Measurements from ENCODE around the gene NUMB. TPM values are rescaled to one million over a fixed set of nuclear protein-coding genes. Genes with fewer than 3 reads are reported as not detected.

Gene NUMB
- total and polyA plus RNA-seq, 2 experiments from 2014 or later, result 64.8 to 142 TPM

DNA sequence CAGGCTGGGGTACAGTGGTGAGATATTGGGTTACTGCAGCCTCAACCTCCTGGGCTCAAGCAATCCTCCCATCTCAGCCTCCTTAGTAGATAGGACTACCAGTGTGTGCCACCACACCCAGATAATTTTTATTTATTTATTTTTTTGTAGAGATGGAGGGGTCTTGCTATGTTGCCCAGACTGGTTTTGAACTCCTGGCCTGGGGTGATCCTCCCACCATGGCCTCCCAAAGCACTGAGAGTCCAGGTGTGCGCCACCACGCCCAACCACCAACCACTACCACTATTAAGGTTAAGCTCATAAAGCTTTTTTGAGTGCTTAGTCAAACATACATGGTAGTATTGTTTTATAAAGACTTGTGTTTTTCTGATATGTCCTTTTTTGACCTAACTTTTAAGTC, 36.2 kb upstream of the NUMB start:
- peaks cover 4% of the 10 kb centered on the region; the same call in 1 of the 2 replicates for H4K20me1 ChIP-seq (ENCODE audit: insufficient read depth)

DNA sequence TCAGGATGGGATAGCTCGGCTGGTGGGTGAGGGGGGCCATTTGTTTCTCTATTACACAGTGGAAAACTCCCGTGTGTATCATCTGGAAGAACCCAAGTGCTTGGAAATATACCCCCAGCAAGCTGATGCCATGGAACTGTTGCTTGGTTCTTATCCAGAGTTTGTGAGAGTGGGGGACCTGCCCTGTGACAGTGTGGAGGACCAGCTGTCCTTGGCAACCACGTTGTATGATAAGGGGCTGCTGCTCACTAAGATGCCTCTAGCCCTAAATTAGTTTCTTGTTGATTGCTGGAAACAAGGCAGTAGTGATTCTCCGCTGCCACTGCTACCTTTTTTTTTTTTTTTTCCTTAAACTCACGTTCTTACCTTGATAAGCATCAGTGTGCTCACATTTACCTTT, 34.3 kb upstream of the NUMB start:
- H3K79me2 ChIP-seq (ENCODE audit: insufficient read depth), result peaks cover 33% of the 10 kb centered on the region
- WGBS, 2 experiments (ENCODE audit: low coverage in 1 of 2, low lambda C conversion rate in 2 of 2, missing lambda C conversion rate in 2 of 2), result 79 to 81% methylated on average over 5 of the region's 5 CpGs
- peaks cover 6% of the 10 kb centered on the region; the same call in 1 of the 2 replicates for H3F3A ChIP-seq (ENCODE audit: insufficient read depth)
- no peaks in the 10 kb centered on the region; the same call in 1 of the 2 replicates for H3K36me3 ChIP-seq (ENCODE audit: low read depth)
- 0 out of 2 replicates have a peak overlapping the region, but pooled peaks have one; percentile 82 for H3K4me3 ChIP-seq
- H4K20me1 ChIP-seq (ENCODE audit: insufficient read depth), result peaks cover 4% of the 10 kb centered on the region; the same call in 1 of the 2 replicates
- no peak overlapping the region for H3K27ac ChIP-seq
- in situ Hi-C loops (cut with MboI), result no loop called here
- no peak for DNase-seq
- no peak overlapping the region for H3K9ac ChIP-seq
- H3K9me3 ChIP-seq (ENCODE audit: low read depth), result no peaks in the 10 kb centered on the region
- H3K4me2 ChIP-seq (ENCODE audit: unreplicated experiment), result peak overlapping the region; percentile 78
- TF ChIP-seq EZH2phosphoT487 (IDR thresholded peaks at IDR 0.05; ENCODE audit: insufficient read depth, low read depth) (no peak), EZH2 (IDR thresholded peaks at IDR 0.05; ENCODE audit: insufficient read depth, poor library complexity, severe bottlenecking) (no peak)
- H3K9me2 ChIP-seq (ENCODE audit: insufficient read depth), result no peaks in the 10 kb centered on the region
- peaks cover 21% of the 10 kb centered on the region for H3K4me1 ChIP-seq (ENCODE audit: insufficient read depth)
- no peak overlapping the region for H2AFZ ChIP-seq
- no peaks in the 10 kb centered on the region for H3K27me3 ChIP-seq (replicated peaks; ENCODE audit: insufficient read depth)

More for the DNA sequence above, 36.2 kb upstream of the NUMB start:
- WGBS, 2 experiments (ENCODE audit: low coverage in 1 of 2, low lambda C conversion rate in 2 of 2, missing lambda C conversion rate in 2 of 2), result 100% methylated on average over 2 of the region's 2 CpGs
- TF ChIP-seq EZH2phosphoT487 (IDR thresholded peaks at IDR 0.05; ENCODE audit: insufficient read depth, low read depth) (no peak), EZH2 (IDR thresholded peaks at IDR 0.05; ENCODE audit: insufficient read depth, poor library complexity, severe bottlenecking) (no peak)
- H3K4me3 ChIP-seq, result no peak overlapping the region
- H2AFZ ChIP-seq, result no peak overlapping the region
- peaks cover 21% of the 10 kb centered on the region for H3K4me1 ChIP-seq (ENCODE audit: insufficient read depth)
- peaks cover 33% of the 10 kb centered on the region for H3K79me2 ChIP-seq (ENCODE audit: insufficient read depth)
- H3K36me3 ChIP-seq (ENCODE audit: low read depth), result no peaks in the 10 kb centered on the region; the same call in 1 of the 2 replicates
- H3K9me2 ChIP-seq (ENCODE audit: insufficient read depth), result no peaks in the 10 kb centered on the region
- no peak for DNase-seq
- no peaks in the 10 kb centered on the region for H3K27me3 ChIP-seq (replicated peaks; ENCODE audit: insufficient read depth)
- H3F3A ChIP-seq (ENCODE audit: insufficient read depth), result peaks cover 3% of the 10 kb centered on the region; the same call in 1 of the 2 replicates
- H3K4me2 ChIP-seq (ENCODE audit: unreplicated experiment), result no peak overlapping the region
- no peak overlapping the region for H3K9ac ChIP-seq
- H3K27ac ChIP-seq, result no peak overlapping the region
- in situ Hi-C loops (cut with MboI), result no loop called here
- H3K9me3 ChIP-seq (ENCODE audit: low read depth), result no peaks in the 10 kb centered on the region

- Histone ChIP-seq H3F3A (ENCODE audit: insufficient read depth) (peaks cover 6% of the 10 kb centered on the region; the same call in 1 of the 2 replicates), H3K4me3 (peak overlapping the region; percentile 82), H3K9me2 (ENCODE audit: insufficient read depth) (no peaks in the 10 kb centered on the region), H3K4me1 (ENCODE audit: insufficient read depth) (peaks cover 21% of the 10 kb centered on the region), H3K36me3 (ENCODE audit: low read depth) (no peaks in the 10 kb centered on the region; the same call in 1 of the 2 replicates), H3K4me2 (ENCODE audit: unreplicated experiment) (peak overlapping the region; percentile 78), H3K9me3 (ENCODE audit: low read depth) (no peaks in the 10 kb centered on the region), H4K20me1 (ENCODE audit: insufficient read depth) (peaks cover 4% of the 10 kb centered on the region; the same call in 1 of the 2 replicates), H2AFZ (peak overlapping the region; percentile 85), H3K79me2 (ENCODE audit: insufficient read depth) (peaks cover 33% of the 10 kb centered on the region), H3K27me3 (replicated peaks; ENCODE audit: insufficient read depth) (no peaks in the 10 kb centered on the region), H3K27ac (no peak overlapping the region), H3K9ac (peak overlapping the region; percentile 84)
- WGBS, 2 experiments (ENCODE audit: low coverage in 1 of 2, low lambda C conversion rate in 2 of 2, missing lambda C conversion rate in 2 of 2), result 58 to 66% methylated on average over 24 of the region's 24 CpGs
- in situ Hi-C loops (cut with MboI), result no loop called here
- no peak for DNase-seq
- no peak for TF ChIP-seq EZH2phosphoT487 (IDR thresholded peaks at IDR 0.05; ENCODE audit: insufficient read depth, low read depth)
- TF ChIP-seq EZH2 (IDR thresholded peaks at IDR 0.05; ENCODE audit: insufficient read depth, poor library complexity, severe bottlenecking), result no peak
Observed at GRCh38 chr14:73492043-73492552, 33.8 kb upstream of the NUMB start.

DNA sequence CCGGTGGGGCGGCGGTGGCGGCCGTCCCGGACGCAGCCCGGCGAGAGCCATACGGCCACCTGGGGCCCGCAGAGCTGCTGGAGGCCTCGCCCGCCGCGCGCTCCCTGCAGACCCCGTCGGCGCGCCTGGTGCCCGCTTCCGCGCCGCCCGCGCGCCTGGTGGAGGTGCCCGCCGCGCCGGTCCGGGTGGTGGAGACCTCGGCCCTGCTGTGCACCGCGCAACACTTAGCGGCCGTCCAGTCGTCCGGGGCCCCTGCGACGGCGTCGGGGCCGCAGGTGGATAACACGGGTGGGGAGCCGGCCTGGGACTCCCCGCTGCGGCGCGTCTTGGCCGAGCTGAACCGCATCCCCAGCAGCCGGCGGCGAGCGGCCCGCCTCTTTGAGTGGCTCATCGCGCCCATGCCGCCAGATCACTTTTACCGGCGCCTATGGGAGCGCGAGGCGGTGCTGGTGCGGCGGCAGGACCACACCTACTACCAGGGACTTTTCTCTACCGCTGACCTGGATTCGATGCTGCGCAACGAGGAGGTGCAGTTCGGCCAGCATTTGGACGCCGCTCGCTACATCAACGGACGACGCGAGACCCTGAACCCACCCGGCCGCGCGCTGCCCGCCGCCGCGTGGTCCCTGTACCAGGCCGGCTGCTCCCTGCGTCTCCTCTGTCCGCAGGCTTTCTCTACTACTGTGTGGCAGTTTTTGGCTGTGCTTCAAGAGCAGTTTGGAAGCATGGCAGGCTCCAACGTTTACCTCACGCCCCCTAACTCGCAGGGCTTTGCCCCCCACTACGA, 33.1 kb upstream of the NUMB start:
- peaks cover 33% of the 10 kb centered on the region for H3K79me2 ChIP-seq (ENCODE audit: insufficient read depth)
- peak overlapping the region; percentile 82 for H3K4me3 ChIP-seq
- DNase-seq, result peak; percentile 86
- H2AFZ ChIP-seq, result peak overlapping the region; percentile 85
- TF ChIP-seq EZH2 (IDR thresholded peaks at IDR 0.05; ENCODE audit: insufficient read depth, poor library complexity, severe bottlenecking) (no peak), EZH2phosphoT487 (IDR thresholded peaks at IDR 0.05; ENCODE audit: insufficient read depth, low read depth) (no peak)
- H3K27me3 ChIP-seq (replicated peaks; ENCODE audit: insufficient read depth), result no peaks in the 10 kb centered on the region
- peak overlapping the region; percentile 84 for H3K9ac ChIP-seq
- no peaks in the 10 kb centered on the region for H3K9me2 ChIP-seq (ENCODE audit: insufficient read depth)
- peaks cover 6% of the 10 kb centered on the region; the same call in 1 of the 2 replicates for H3F3A ChIP-seq (ENCODE audit: insufficient read depth)
- H3K9me3 ChIP-seq (ENCODE audit: low read depth), result no peaks in the 10 kb centered on the region
- H3K4me2 ChIP-seq (ENCODE audit: unreplicated experiment), result peak overlapping the region; percentile 78
- H3K36me3 ChIP-seq (ENCODE audit: low read depth), result no peaks in the 10 kb centered on the region; the same call in 1 of the 2 replicates
- peaks cover 21% of the 10 kb centered on the region for H3K4me1 ChIP-seq (ENCODE audit: insufficient read depth)
- peak overlapping the region; percentile 64 for H3K27ac ChIP-seq
- in situ Hi-C loops (cut with MboI), result no loop called here
- 1 to 2% methylated on average over 63 to 89 of the region's 94 CpGs for WGBS, 2 experiments (ENCODE audit: low coverage in 1 of 2, low lambda C conversion rate in 2 of 2, missing lambda C conversion rate in 2 of 2)
- H4K20me1 ChIP-seq (ENCODE audit: insufficient read depth), result 0 out of 2 replicates have a peak, but pooled peaks cover 4% of the 10 kb centered on the region

Measured in GM23248 (cell line).